ENCODE results near the gene KIF21B.

The KIF21B gene

GRCh38 chr1:200925831-200926230, 97.7 kb downstream of the KIF21B start:
- Histone ChIP-seq H2AFZ (ENCODE audit: low read depth, low read length) (no peak overlapping the region), H3K4me3 (ENCODE audit: low read depth in 1 of 2, low read length in 2 of 2) (no peak overlapping the region), H3K9me3 (ENCODE audit: insufficient read depth, low read length, severe bottlenecking) (no peaks in the 10 kb centered on the region), H3K27me3 (ENCODE audit: insufficient read depth, low read length, poor library complexity) (no peaks in the 10 kb centered on the region), H3K4me2 (ENCODE audit: insufficient read depth, low read length) (no peak overlapping the region), H3K9ac (ENCODE audit: low read depth, low read length) (no peak overlapping the region), H4K20me1 (ENCODE audit: insufficient read depth, low read length) (no peaks in the 10 kb centered on the region), H3K27ac (ENCODE audit: low read length) (no peak overlapping the region), H3K79me2 (ENCODE audit: insufficient read depth, low read length) (no peaks in the 10 kb centered on the region), H3K4me1 (ENCODE audit: insufficient read depth, low read length) (no peaks in the 10 kb centered on the region), H3K36me3 (ENCODE audit: insufficient read depth, low read length) (no peaks in the 10 kb centered on the region)
- ATAC-seq (ENCODE audit: insufficient read depth, low read depth) (peak; percentile 85), DNase-seq (no peak)
- TF ChIP-seq CTCF (IDR thresholded peaks at IDR 0.05; ENCODE audit: borderline replicate concordance, extremely low read depth, low read length, poor library complexity, severe bottlenecking) (no peak), EZH2 (IDR thresholded peaks at IDR 0.05; ENCODE audit: borderline replicate concordance, low read depth, low read length, severe bottlenecking) (no peak)

- H2AFZ ChIP-seq (ENCODE audit: low read depth, low read length), result no peak overlapping the region
- no peaks in the 10 kb centered on the region for H3K27me3 ChIP-seq (ENCODE audit: insufficient read depth, low read length, poor library complexity)
- no peak overlapping the region for H3K4me3 ChIP-seq (ENCODE audit: low read depth in 1 of 2, low read length in 2 of 2)
- H3K9ac ChIP-seq (ENCODE audit: low read depth, low read length), result no peak overlapping the region
- H4K20me1 ChIP-seq (ENCODE audit: insufficient read depth, low read length), result no peaks in the 10 kb centered on the region; the same call in 1 of the 2 replicates
- H3K9me3 ChIP-seq (ENCODE audit: insufficient read depth, low read length, severe bottlenecking), result no peaks in the 10 kb centered on the region
- H3K27ac ChIP-seq (ENCODE audit: low read length), result no peak overlapping the region
- no peaks in the 10 kb centered on the region for H3K4me1 ChIP-seq (ENCODE audit: insufficient read depth, low read length)
- no peak overlapping the region for H3K4me2 ChIP-seq (ENCODE audit: insufficient read depth, low read length)
- DNase-seq (no peak), ATAC-seq (ENCODE audit: insufficient read depth, low read depth) (no peak)
- H3K79me2 ChIP-seq (ENCODE audit: insufficient read depth, low read length), result no peaks in the 10 kb centered on the region
- H3K36me3 ChIP-seq (ENCODE audit: insufficient read depth, low read length), result no peaks in the 10 kb centered on the region
- TF ChIP-seq CTCF (IDR thresholded peaks at IDR 0.05; ENCODE audit: borderline replicate concordance, extremely low read depth, low read length, poor library complexity, severe bottlenecking) (no peak), EZH2 (IDR thresholded peaks at IDR 0.05; ENCODE audit: borderline replicate concordance, low read depth, low read length, severe bottlenecking) (no peak)
Observed at GRCh38 chr1:200923601-200924000, 99.9 kb downstream of the KIF21B start.

- Histone ChIP-seq H2AFZ (ENCODE audit: low read depth, low read length) (no peak overlapping the region), H3K4me3 (ENCODE audit: low read depth in 1 of 2, low read length in 2 of 2) (no peak overlapping the region), H3K27ac (ENCODE audit: low read length) (no peak overlapping the region), H3K36me3 (ENCODE audit: insufficient read depth, low read length) (no peaks in the 10 kb centered on the region), H3K79me2 (ENCODE audit: insufficient read depth, low read length) (no peaks in the 10 kb centered on the region), H3K4me1 (ENCODE audit: insufficient read depth, low read length) (no peaks in the 10 kb centered on the region), H3K9me3 (ENCODE audit: insufficient read depth, low read length, severe bottlenecking) (no peaks in the 10 kb centered on the region), H4K20me1 (ENCODE audit: insufficient read depth, low read length) (no peaks in the 10 kb centered on the region; the same call in 1 of the 2 replicates), H3K27me3 (ENCODE audit: insufficient read depth, low read length, poor library complexity) (no peaks in the 10 kb centered on the region), H3K9ac (ENCODE audit: low read depth, low read length) (no peak overlapping the region), H3K4me2 (ENCODE audit: insufficient read depth, low read length) (no peak overlapping the region)
- DNase-seq (no peak), ATAC-seq (ENCODE audit: insufficient read depth, low read depth) (no peak)
- TF ChIP-seq CTCF (IDR thresholded peaks at IDR 0.05; ENCODE audit: borderline replicate concordance, extremely low read depth, low read length, poor library complexity, severe bottlenecking) (no peak), EZH2 (IDR thresholded peaks at IDR 0.05; ENCODE audit: borderline replicate concordance, low read depth, low read length, severe bottlenecking) (no peak)
Observed at GRCh38 chr1:200922406-200922805, 101.1 kb downstream of the KIF21B start.

Data from DND-41 (cell line).